HG03025 (cell line): ENCODE results near the gene PGPEP1.
"Not testable (repeated sequence)": the region's sequence is repeated elsewhere in the genome, so short reads cannot be mapped to it uniquely, and the experiment has no call there.

Source experiments
- ATAC-seq: cut with Tn5 transposase; IDR thresholded peaks from one replicate; pipeline ENCODE4 v1.9.1; 2021; ENCODE audit warnings: mild to moderate bottlenecking, moderate library complexity; ENCODE audit not compliant: unreplicated experiment, low FRiP score

Gene PGPEP1

DNA sequence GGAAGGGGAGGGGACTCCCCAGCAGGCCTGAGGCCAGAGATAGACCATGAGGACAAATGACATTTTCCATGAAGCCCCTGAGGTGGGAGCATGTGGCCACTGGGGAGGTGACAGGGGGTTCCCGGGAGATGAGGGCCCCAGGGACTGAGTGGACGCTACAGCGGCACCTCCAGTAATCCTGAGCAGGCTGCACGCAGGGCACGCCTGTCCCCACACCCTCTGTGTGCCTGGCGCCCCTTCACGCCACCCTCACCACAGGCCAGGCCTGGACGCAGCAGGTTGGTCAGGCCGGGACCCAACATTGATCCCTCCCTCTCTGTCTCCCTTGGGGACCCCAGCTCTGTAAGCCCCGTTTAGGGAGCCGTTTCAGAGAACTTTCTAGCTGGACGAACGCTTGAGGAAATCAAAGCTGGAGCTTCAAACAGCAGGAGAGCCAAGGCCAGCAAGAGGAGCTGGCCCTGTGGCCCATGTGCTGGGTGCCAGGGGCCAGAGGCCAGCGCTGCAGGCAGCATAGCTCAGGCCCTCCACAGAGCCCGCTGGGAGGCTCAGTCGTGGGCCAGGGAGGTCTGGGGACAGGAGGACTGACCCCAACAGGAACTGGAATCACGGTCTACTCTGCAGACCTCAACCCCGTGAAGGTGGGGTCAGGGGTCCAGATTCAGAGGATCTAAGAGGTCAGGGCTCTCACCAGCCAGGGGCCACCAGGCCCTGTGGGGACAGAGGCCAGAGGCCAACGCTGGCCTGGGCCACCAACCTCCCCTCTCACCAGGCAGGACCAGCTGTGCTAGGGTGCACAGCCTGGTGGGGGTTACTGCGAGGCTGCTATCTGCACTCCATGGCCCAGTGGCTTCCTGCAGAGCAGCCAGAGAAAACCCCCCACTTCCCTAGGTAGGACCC, 32.1 kb upstream of the PGPEP1 start:
- ATAC-seq = no peak

DNA sequence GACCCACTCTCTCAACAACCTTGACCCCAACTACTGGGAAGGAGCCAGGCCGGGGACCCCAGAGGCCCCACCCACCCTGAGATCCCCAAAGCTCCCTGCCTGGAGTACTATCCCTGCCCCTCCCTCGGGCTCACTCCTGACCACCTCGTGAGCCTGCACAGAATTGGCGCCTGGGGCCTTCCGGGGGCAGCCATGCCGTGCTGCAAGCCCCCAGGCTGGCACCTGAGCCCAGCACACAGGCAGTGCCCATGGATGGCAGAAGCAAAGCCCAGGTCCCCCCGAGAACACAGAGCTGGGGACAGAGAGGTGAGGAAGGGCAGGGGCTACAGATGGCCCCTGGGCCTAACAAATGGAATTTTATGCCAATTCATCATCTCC, 31.5 kb upstream of the PGPEP1 start:
- no peak for ATAC-seq

DNA sequence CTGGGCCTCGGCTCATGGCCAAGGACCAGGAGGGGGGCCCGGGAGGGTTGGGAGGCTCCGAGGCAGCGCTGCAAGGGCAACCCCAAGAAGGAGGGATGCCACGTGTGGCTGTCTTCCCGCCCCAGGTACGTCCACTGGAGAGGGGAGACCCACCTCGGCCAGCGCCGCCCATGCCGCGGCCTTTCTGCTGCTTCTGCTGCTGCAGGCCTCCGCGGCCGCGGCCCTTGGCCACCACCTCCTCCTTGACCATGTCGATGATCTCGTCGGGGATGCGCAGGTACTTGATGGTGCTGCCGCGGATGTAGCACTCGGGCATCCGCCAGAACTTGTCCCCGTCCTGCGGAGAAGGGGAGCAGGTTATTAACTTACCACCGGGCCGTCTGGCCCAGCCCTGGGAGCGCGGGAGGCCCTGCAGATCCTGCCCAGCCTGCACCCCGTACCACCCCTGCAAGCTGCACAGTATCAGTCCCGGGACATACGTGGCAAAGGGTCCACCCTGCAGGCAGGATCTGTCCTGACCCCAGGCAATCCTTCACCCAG, 30.8 kb upstream of the PGPEP1 start:
- ATAC-seq = no peak

DNA sequence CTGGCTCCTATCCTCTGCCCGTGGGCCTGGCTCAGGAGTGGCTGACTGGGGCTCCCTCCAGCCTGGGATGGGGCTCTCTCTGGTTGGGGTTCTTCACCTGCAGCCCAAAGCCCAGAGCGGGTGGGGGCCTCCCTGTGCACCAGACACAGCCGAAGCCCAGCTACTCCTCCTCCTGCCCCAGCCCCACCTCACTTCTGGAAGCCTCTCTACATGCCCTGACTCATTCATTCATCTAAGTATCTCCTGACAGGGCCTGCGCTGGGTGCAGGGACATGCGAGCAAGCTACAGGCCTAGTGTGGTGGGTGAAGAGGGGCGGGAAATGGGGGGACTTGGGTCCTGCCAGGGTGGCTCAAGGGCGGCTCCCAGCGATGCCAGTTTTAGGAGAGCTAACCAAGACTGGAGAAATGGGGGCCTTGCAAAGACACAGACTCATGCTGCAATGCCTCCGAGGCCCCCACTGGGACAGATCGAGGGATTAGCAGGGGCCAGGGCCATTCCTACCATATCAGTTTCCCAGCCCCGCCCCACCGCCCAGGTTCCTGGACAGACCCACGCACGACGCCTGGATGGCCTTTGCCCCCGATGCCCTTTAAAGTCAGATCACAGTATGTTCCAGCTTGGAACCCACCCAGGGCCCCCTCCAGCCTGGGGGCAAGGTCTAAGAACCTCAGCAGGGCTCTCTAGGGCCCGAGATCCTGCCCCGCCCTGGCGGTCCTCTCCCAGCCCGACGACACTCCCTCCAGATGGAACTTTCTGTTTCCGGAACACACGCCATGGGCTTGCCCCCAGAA, 30.1 kb upstream of the PGPEP1 start:
- ATAC-seq = no peak

DNA sequence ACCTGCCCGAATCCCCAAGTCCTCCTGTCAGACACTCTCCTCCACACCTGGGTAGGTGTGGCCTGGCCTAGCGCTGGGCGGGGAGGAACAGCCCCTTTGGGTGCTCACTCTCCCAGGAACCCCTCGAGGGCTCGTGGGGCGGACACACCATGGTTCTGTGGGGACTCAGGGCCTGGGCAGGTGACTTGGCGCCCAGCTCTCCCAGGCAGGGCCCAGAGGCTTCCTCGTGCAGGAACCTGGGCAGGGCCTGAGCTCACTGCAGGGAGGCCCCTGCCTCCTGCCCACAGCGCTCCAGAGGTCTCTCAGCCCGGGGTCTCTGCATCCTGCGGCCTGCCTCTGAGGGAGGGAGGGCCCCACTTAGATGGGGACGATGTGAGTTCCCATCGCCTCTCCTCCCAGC, 29.4 kb upstream of the PGPEP1 start:
- ATAC-seq = no peak

DNA sequence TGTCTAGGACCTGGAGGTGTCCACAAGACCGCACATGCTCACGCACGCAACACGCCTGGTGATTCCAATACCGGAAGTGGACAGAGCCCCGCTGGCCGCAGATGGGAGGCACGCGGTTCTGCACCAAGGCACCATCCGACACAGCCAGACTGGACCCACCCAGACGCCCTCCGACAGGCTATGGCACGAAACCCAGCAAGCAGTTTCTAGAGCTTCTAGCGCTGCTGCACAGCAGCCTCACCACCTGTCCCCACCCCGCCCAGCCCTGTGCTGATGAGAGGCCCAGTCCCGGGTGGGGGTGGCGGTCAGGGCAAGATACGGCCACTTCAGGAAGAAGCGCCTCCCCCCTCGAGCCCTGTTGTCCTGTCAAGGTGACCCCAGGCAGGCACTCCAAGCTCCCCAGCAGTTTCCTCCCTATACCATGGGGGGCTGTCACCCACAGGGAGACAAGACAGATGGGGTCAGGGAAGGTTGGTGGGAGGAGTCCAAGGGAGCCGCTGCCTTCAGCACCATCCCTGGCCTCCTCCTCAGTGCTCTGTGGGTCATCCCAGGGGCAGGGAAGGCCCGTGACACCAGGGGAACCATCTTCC, 28.8 kb upstream of the PGPEP1 start:
- no peak for ATAC-seq

DNA sequence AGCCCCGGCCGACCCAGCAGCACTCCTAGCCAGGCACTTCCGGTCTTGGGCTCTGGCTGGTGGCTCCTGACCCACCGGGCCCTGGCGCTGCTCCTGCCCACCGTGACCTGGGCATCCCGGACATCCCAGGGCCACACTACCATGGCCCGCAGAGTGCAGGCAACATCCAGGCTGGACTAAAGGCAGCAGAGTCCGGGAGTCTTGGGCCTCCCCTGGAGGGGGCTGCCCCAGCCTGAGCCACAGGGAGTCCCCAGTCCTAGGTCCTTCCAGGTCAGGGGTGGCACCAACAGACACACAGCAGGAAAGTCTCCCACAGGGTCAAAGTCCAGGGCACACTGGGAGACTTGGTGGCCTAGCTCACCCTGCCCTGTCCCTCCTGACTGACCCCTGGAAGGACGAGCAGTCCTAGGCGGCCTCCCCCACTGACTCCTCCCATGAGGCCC, 28.3 kb upstream of the PGPEP1 start:
- no peak for ATAC-seq

DNA sequence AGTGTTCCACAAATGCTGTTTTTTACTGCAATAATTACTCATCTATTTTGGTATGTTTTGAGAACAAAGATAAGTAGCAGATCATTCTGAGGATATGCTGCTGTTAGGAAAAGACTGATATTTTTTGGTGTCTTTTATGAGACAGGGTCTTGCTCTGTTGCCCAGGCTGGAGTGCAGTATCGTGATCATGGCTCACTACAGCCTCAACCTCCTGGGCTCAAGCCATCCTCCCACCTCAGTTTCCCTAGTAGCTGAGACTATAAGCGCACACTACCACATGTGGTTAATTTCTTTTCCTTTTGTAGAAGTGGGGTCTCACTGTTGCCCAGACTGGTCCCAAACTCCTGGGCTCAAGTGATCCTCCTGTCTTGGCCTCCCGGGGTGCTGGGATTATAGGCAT, 27.0 kb upstream of the PGPEP1 start:
- ATAC-seq = no peak

DNA sequence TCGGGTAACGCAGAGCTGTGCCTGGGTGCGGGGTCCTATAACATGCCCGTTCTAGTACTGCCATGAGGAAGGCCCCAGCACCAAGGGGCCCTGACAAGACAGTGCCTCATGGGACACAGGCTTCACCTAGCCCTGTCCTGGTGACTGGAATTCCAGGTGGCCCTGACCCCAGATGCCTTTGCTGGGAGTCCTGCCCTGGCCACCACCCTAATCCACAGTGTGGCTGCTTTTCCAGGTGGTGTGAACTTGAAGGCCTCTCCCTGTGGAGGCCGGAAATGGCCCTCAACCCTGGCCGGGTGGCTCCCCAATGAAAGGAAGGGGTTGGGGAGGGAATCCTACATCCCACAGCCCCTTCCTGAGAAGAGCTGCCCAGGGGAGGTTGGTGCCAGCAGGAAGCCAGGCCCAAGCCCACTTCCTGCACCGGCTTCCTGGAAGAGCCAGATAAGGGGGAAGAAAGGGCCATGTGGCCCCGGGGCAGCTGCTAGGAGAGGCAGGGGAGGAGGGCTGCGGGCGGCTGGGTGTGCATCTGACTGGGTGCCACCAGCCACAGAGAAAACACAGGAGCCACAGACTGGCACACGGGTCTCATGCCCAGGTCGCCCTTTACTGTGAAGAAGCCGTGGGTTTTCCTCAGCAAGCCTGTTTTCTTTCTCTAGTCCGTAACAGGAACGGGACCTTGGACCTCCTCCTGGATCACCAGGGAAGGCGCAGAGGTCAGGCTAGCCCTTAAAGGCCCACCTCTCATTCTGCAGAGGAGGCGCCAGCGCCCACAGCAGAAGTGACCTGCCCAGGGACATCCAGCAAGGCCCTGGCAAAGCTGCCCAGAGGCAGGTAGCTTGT, 22.2 kb upstream of the PGPEP1 start:
- ATAC-seq = no peak

DNA sequence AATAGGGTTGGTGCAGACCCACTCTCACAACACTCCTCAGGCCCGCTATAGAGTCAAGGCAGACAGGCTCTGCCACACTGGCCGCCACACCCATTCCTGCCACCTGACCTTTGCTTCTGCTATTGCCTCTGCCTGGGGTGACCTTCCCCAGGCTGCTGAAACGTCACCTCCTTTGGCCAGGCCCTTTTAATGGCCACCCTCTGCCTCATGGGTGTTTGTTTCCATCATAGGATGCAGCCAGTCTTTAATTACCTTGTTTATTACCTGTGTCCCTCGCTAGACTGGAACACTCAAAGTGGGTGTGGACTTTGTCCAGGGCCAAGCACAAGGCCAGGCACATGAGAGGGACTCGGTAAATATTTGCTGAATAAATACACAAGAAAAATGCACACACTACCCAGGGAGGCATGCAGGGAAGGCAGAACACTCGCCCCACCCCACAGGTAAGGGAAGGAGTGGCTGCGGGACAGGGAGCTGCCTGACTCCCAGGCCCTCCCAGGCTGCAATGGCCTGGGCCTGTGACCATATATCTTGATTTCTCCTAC, 20.7 kb upstream of the PGPEP1 start:
- no peak for ATAC-seq

DNA sequence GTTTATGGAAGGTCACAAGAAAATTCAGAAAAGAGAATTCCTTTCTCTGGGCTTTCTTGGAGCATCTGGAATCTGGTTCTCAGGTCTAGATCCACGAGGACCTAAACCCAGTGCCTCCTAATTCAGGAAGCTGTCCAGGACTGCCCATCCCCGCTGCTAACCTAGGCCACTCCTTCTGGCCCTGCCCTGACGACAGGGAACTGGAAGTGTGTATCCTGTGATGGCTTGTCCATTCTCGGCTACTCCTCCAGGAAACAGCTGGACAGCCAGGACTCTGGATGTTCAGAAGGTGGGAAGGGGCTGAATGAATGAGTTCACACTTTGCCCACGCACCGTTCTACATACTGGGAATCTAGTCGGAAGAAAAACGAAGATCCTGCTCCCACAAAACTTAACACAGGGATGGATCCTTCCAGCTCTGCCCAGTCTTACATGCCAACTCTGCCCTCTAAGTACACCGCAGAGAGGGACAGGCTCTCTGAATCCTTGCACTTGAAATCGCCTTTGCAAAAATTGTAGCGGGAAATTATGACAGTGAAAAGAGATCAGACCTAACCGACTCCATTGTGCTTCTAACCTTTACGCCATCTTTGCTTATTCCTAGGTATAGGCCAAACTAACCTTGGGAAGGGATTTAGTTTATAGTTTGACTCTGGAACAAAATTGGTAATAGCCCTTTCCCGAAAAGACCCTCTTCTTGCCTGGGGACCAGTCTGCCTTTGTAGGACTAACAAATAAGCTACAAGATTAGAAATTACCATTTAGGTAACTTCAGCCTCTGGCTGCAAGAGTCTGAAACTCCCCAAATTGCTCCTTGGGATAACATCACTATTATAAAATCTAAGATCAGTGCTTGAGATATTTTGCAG, 19.3 kb upstream of the PGPEP1 start:
- ATAC-seq = no peak

DNA sequence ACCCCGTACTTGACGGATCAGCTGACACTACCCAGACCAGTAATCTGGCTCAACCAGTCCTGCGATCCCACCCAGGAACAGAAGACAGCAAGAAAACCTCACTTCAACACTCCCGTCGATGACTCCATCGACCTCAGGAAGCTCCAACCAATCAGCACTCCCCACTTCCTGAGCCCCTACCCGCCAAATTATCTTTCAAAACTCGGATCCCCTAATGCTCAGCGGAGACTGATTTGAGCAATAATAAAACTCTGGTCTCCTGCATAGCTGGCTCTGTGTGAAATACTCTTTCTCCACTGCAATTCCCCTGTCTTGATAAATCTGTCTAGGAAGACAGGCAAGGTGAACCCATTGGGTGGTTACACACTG, 18.7 kb upstream of the PGPEP1 start:
- ATAC-seq = no peak

DNA sequence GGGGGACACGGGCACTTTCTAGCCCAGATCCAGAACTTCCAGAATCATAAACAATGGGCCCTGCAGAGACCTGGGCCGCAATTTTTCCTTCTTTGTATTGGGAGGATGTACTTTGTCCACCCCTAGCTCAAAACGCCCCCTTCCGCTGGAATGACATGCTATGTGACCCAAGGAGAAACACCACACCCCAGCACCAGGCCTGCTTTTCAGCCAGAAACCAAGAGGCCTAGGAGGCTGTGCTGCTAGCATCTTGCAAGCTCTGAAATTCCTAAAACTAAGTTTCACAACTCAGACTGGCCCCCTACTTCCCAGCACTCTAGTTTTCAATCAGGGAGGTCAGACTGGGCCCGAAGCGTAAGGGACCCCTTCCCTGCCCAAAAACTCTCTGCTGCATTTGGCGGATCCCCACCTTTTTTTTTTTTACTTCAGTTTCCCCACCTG, 18.1 kb upstream of the PGPEP1 start:
- ATAC-seq = peak; percentile 3

DNA sequence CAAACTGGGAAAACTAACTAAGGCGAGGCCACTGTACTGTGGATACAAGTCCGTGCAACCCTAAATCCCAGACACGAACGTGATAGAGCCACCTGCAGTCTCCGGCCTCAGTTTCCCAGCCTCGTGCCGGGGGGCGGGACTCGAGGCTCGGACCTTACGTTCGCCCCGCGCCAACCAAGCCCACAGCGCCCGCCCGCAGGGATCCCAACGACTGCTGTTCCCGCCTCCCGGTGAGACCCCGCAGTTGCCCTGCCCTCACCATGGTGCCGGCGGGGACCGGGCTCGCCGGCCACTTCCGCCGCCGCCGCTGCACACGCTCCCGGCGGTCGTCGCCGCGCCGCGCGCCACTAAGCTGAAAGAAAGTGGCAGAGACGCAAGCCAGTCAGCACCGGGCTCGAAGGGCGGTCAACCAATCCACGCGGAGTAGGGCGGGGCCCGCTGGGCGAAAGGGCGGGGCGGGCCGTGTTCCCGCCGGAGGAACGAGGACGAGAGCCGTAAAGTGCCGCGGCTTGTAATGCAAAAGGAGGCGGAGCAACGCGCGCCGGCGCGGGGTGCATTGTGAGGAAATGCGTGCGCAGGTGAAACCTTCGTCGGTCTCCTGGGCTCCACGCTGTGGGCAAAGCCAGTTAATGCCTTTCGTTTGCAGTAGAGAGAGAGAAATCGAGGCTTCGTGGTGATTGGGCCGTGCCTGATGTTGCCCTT, 17.5 kb upstream of the PGPEP1 start, which contains the start of gene LSM4:
LSM4 (minus strand) TSS at position 318 of the 702 bp plus-strand sequence; CDS start at position 262, 56 bp downstream.
- ATAC-seq = peak; percentile 85

DNA sequence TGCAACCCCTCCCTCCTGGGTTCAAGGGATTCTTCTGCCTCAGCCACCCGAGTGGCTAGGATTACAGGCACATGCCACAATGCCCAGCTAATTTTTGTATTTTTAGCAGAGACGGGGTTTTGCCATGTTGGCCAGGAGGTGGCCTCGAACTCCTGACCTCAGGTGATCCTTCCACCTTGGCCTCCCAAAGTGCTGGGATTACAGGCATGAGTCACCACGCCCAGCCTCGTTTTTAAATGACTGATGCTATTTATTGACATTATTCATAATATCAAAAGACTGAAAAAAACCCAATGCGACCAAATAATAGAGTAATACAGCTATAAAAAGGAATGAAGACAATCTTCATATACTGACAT, 16.0 kb upstream of the PGPEP1 start:
- not testable (repeated sequence) for ATAC-seq

DNA sequence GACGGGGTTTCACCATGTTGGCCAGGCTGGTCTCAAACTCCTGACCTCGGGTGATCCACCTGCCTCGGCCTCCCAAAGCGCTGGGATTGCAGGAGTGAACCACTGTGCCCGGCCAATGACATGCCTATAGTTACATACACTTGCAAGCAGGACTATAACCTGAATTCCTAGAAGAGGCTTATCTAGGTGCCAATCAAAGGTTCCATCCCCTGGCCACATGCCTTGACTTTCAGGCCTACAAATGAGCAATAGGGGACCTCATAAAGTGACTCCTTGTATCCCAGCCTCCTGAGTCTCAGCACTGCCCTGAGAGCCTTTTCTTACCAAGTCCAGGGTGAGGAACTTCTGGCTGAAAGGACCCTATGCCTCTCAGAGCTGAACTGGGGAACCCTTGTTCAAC, 13.6 kb upstream of the PGPEP1 start:
- no peak for ATAC-seq

DNA sequence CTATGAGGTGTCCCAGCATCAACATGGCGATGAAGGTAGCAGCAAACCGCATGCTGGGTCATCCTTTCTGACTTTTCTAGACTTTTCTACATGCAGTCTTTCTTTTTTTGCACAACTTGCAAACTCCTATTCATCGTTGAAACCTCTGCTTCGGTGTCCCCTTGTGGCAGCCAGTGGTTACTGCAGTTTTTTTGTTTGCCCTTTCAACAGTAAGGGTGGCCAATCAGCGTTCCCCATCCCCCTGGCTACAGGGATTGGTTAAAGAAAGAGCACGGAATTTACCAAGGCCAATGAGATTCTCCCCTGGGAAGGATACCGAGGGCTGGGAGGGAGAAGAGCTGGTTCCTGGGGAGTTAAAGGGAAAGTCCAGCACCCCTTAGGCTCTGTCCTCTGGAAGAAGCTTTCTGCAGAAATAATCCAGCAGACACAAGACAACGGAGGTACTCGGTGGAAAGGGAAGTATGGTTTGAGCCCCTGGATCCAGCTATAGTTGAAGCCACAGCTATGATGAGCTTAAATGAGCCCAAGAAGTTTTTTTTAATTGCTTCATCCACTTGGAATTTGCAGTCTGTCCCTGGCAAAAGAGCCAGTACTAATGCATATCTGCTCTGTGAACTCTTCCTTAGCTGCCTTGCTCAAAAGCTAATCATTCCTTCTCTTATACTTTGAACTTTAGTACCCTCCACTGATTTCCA, 11.9 kb upstream of the PGPEP1 start:
- ATAC-seq = peak; percentile 78

DNA sequence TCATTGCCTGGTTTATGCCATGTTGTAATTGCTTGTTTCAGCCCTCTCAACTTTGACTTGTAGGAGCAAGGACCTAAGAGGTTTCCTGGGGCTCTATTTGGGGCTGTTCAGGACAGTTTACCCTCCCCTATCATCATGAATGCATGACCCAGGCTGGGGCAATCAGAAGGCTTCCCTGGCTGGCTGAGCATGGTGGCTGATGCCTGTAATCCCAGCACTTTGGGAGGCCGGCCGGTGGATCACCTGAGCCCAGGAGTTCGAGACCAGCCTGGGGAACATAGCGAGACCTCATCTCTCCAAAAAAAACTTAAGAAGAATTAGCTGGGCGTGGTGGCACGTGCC, 11.4 kb upstream of the PGPEP1 start:
- ATAC-seq = no peak
